Endothelial cell of umbilical vein (primary cell): Measurements from ENCODE around the gene HTRA1. TPM values are rescaled to one million over a fixed set of nuclear protein-coding genes. Genes with fewer than 3 reads are reported as not detected.

Experiments
- BruUV-seq: library from RNA; stranded (reverse); fragments of 400-500 nt; replicated peaks from 2 replicates; lab custom pipeline; 2021; lab: Mats Ljungman, UMichigan
- CTCF ChIA-PET: fragments of 300-600, 350-600 bp; sonication (Branson Sonifier 250); formaldehyde crosslinking; loops from one replicate; lab custom pipeline; 2021; ENCODE audit warnings: antibody characterized with exemption, inconsistent platforms; lab: Charles Lee
- POLR2A ChIA-PET: fragments of 300-600, 350-600 bp; sonication (Branson Sonifier 250); formaldehyde crosslinking; loops from one replicate; lab custom pipeline; 2021; ENCODE audit warnings: antibody characterized with exemption, inconsistent platforms; lab: Charles Lee
- DNase-seq: peaks from one replicate; pipeline ENCODE4 v3.0.0-alpha.2; 2011; ENCODE audit warnings: low read depth, low spot score
- FAIRE-seq: peaks from 2 replicates; lab custom pipeline; 2011; peaks lifted over from hg19 to GRCh38; lab: Jason Lieb, UNC
- H2AFZ ChIP-seq: 2 replicates; pipeline ENCODE4 v1.6.0; 2012; ENCODE audit warnings: low read depth, low read length, control low read depth, inconsistent platforms
- H3K27ac ChIP-seq: 2 replicates; pipeline ENCODE4 v1.5.1; 2011; ENCODE audit warnings: low read depth, mild to moderate bottlenecking, control low read depth, low read length, moderate library complexity; ENCODE audit not compliant: insufficient read depth
- H3K27me3 ChIP-seq, 2 experiments: 2 replicates each; pipeline versions ENCODE4 v1.6.0 to v1.6.1; 2011; ENCODE audit warnings: low read length in 2 of 2, mixed read lengths in 1 of 2; ENCODE audit not compliant: control insufficient read depth in 2 of 2, insufficient read depth in 2 of 2
- H3K36me3 ChIP-seq, 2 experiments: 2 replicates in 1 of 2; 3 replicates in 1 of 2; pipeline ENCODE4 v1.5.1; 2011; ENCODE audit warnings: low read length in 2 of 2, mild to moderate bottlenecking in 1 of 2, moderate library complexity in 1 of 2; ENCODE audit not compliant: control insufficient read depth in 2 of 2, insufficient read depth in 2 of 2; ENCODE audit errors: extremely low read depth in 1 of 2
- H3K4me1 ChIP-seq: 3 replicates; pipeline ENCODE4 v1.5.1; 2011; ENCODE audit warnings: mild to moderate bottlenecking, low read length; ENCODE audit not compliant: control insufficient read depth, insufficient read depth; ENCODE audit errors: extremely low read depth
- H3K4me2 ChIP-seq: 2 replicates; pipeline ENCODE4 v1.6.1; 2011; ENCODE audit warnings: low read length, control low read depth, mixed read lengths; ENCODE audit not compliant: insufficient read depth
- H3K4me3 ChIP-seq, 3 experiments: fragments of 200-600 bp in 1 of 3; sonication (generic), shearing (Covaris generic) in 1 of 3; replicated peaks in 1 of 3; 2 replicates each; pipeline ENCODE4 v1.5.1; 2011 to 2016; ENCODE audit warnings: control low read depth in 3 of 3, low read length in 3 of 3, mild to moderate bottlenecking in 2 of 3, inconsistent platforms in 1 of 3, low read depth in 1 of 3, moderate library complexity in 1 of 3; ENCODE audit not compliant: insufficient read depth in 1 of 3
- H3K79me2 ChIP-seq: 2 replicates; pipeline ENCODE4 v1.6.0; 2012; ENCODE audit warnings: low read length, inconsistent platforms; ENCODE audit not compliant: control insufficient read depth, insufficient read depth
- H3K9ac ChIP-seq: replicated peaks from 2 replicates; pipeline ENCODE3; 2011; ENCODE audit warnings: low read length, control low read depth; ENCODE audit not compliant: insufficient read depth; ENCODE audit errors: extremely low read depth
- H3K9me1 ChIP-seq: replicated peaks from 3 replicates; pipeline ENCODE4 v1.6.0; 2011; ENCODE audit warnings: mild to moderate bottlenecking, low read length; ENCODE audit not compliant: control insufficient read depth, insufficient read depth; ENCODE audit errors: extremely low read depth
- H3K9me3 ChIP-seq: replicated peaks from 2 replicates; pipeline ENCODE4 v1.5.1; 2012; ENCODE audit warnings: low read length, inconsistent platforms; ENCODE audit not compliant: control insufficient read depth, insufficient read depth
- H4K20me1 ChIP-seq: replicated peaks from 2 replicates; pipeline ENCODE3; 2011; ENCODE audit warnings: mild to moderate bottlenecking, low read length; ENCODE audit not compliant: control insufficient read depth, insufficient read depth; ENCODE audit errors: extremely low read depth
- CTCF ChIP-seq, 2 donors: IDR thresholded peaks; 1 replicate in 1 of 2; 2 replicates in 1 of 2; pipeline ENCODE4 v1.5.1; 2011; ENCODE audit warnings: low read length in 2 of 2, mild to moderate bottlenecking in 2 of 2, moderate library complexity in 2 of 2, control low read depth in 1 of 2, inconsistent platforms in 1 of 2, low read depth in 1 of 2; ENCODE audit not compliant: insufficient read depth in 1 of 2; ENCODE audit errors: extremely low read depth in 1 of 2
- EZH2 ChIP-seq: IDR thresholded peaks from 2 replicates; pipeline ENCODE4 v1.6.1; 2012; ENCODE audit warnings: borderline replicate concordance, low read depth, mild to moderate bottlenecking, moderate library complexity, low read length, inconsistent platforms; ENCODE audit not compliant: severe bottlenecking
- FOS ChIP-seq: IDR thresholded peaks from 2 replicates; pipeline ENCODE4 v1.6.1; 2011; ENCODE audit warnings: mild to moderate bottlenecking, low read length, moderate library complexity, borderline replicate concordance; ENCODE audit not compliant: insufficient read depth
- GATA2 ChIP-seq: IDR thresholded peaks from 2 replicates; pipeline ENCODE4 v1.7.0; 2011; ENCODE audit warnings: low read depth, mild to moderate bottlenecking, moderate library complexity, mixed read lengths, low read length; ENCODE audit not compliant: insufficient read length, insufficient read depth
- JUN ChIP-seq: IDR thresholded peaks from 2 replicates; pipeline ENCODE4 v1.6.1; 2011; ENCODE audit warnings: borderline replicate concordance, low read depth; ENCODE audit not compliant: insufficient read length, insufficient read depth
- MAX ChIP-seq: IDR thresholded peaks from 2 replicates; pipeline ENCODE4 v1.6.1; 2011; ENCODE audit not compliant: insufficient read depth, insufficient read length
- MYC ChIP-seq: IDR thresholded peaks from one replicate; pipeline ENCODE4 v1.6.1; 2011; ENCODE audit warnings: mild to moderate bottlenecking, low read depth, low read length
- POLR2A ChIP-seq: IDR thresholded peaks from 2 replicates; pipeline ENCODE4 v1.6.1; 2012; ENCODE audit warnings: low read depth, mild to moderate bottlenecking, control low read depth, low read length
- POLR2AphosphoS5 ChIP-seq: IDR thresholded peaks from 2 replicates; pipeline ENCODE4 v1.6.1; 2012; ENCODE audit warnings: low read depth, mild to moderate bottlenecking, control low read depth, low read length, moderate library complexity; ENCODE audit not compliant: insufficient read depth
- dilution Hi-C: fragments of 300-500 bp; cut with MboI; formaldehyde crosslinking; loops from one replicate; pipeline ENCODE4 v1.15.0; 2019; ENCODE audit warnings: low sequenced_read_pairs; ENCODE audit not compliant: extremely low pct_ligation_motif_present
- intact Hi-C: fragments of 100-400 bp; cut with micrococcal nuclease; formaldehyde crosslinking; loops from one replicate; pipeline ENCODE4 v1.10.0; 2022
- polyA plus RNA-seq, 4 experiments: library from polyadenylated mRNA; depleted of rRNA in 3 of 4; stranded (reverse) in 3 of 4; unstranded in 1 of 4; fragments of >200 nt; gene quantifications; 2 replicates each; pipeline versions ENCODE4 v1.2.1 to v1.2.3, GENCODE V29; 2011 to 2012; ENCODE audit warnings: missing spikeins in 1 of 4
- total RNA-seq: library from RNA; stranded (reverse); gene quantifications from 2 replicates; pipeline ENCODE4 v1.2.3, GENCODE V29; 2021

Gene HTRA1
- total and polyA plus RNA-seq, 2 donors (not counting 3 experiments of a cell fraction or from before 2014, with no cell fraction given): 192 to 270 TPM

GRCh38 chr10:122455376-122456079 is 5.8 kb upstream of the HTRA1 start:
- Histone ChIP-seq H4K20me1 (no peaks in the 10 kb centered on the region), H3K79me2 (no peaks in the 10 kb centered on the region), H3K27me3 (no peaks in the 10 kb centered on the region), H3K9me1 (no peaks in the 10 kb centered on the region), H3K9me3 (no peaks in the 10 kb centered on the region), H2AFZ (no peak overlapping the region), H3K4me2 (no peak overlapping the region), H3K36me3 (no peaks in the 10 kb centered on the region), H3K9ac (no peak overlapping the region), H3K4me1 (peaks cover 6% of the 10 kb centered on the region), H3K4me3 (no peak overlapping the region), H3K27ac (no peak overlapping the region)
- ChIA-PET POLR2A (interaction anchor here (0.6 kb wide), 1 partner anchor 28 kb away, joined by 5 read pairs; no protein-coding TSS in a partner anchor), CTCF (interaction anchor here (1.1 to 2.4 kb wide), 4 partner anchors 8 to 110 kb away, joined by 3 to 11 read pairs (median 5); no protein-coding TSS in a partner anchor)
- FAIRE-seq: no peak
- intact Hi-C loops (no loop called here), dilution Hi-C loops (no loop called here)
- no TSS peak for BruUV-seq
- TF ChIP-seq POLR2AphosphoS5 (no peak), JUN (no peak), POLR2A (no peak), EZH2 (no peak), MAX (no peak), MYC (no peak), GATA2 (no peak), CTCF (IDR thresholded peaks at IDR 0.05; ENCODE audit: extremely low read depth in 1 of 2, insufficient read depth in 1 of 2, low read depth in 1 of 2, low read length in 2 of 2) (no peak), FOS (no peak)
- no peak for DNase-seq
